Adrenal gland (tissue), 12 donors: ENCODE results near the gene TGOLN2. TPM values are rescaled to one million over a fixed set of nuclear protein-coding genes. Genes with fewer than 3 reads are reported as not detected.
"Not testable (repeated sequence)": the region's sequence is repeated elsewhere in the genome, so short reads cannot be mapped to it uniquely, and the experiment has no call there.

ENCODE experiments used
- DNase-seq, 7 donors: peaks; one replicate each; pipeline ENCODE4 v3.0.0-alpha.2; 2019 to 2020
- H3K27ac ChIP-seq, 5 donors: fragments of 200-600 bp; sonication (generic) in 4 of 5; 1 replicate in 3 of 5; 2 replicates in 2 of 5; pipeline versions ENCODE4 v1.5.1 to v1.8.0; 2016 to 2020; ENCODE audit warnings: mild to moderate bottlenecking in 1 of 5
- H3K27me3 ChIP-seq: fragments of 200-600 bp; 2 replicates; pipeline ENCODE4 v1.8.0; 2021
- H3K36me3 ChIP-seq, 2 donors: fragments of 200-600 bp; replicated peaks in 1 of 2; 1 replicate in 1 of 2; 2 replicates in 1 of 2; pipeline versions ENCODE4 v1.5.1 to v1.8.0; 2018 to 2022
- H3K4me1 ChIP-seq, 2 donors: fragments of 200-600 bp; replicated peaks in 1 of 2; 1 replicate in 1 of 2; 2 replicates in 1 of 2; pipeline versions ENCODE4 v1.5.1 to v1.8.0; 2018 to 2021
- H3K4me3 ChIP-seq, 4 donors: fragments of 200-600 bp; sonication (generic) in 3 of 4; one replicate each; pipeline ENCODE4 v1.5.1; 2016 to 2018
- H3K9me3 ChIP-seq, 3 donors: fragments of 200-600 bp; sonication (generic) in 1 of 3; replicated peaks in 1 of 3; 1 replicate in 2 of 3; 2 replicates in 1 of 3; pipeline versions ENCODE4 v1.5.1 to v1.8.0; 2016 to 2021
- POLR2A ChIP-seq, 2 donors: fragments of 450-650 bp; IDR thresholded peaks; one replicate each; pipeline ENCODE4 v1.6.1; 2017; ENCODE audit warnings: antibody characterized with exemption in 2 of 2, mild to moderate bottlenecking in 2 of 2, moderate library complexity in 1 of 2
- WGBS, 4 donors: extraction: QIAGEN DNeasy Blood & Tissue Kit in 2 of 4; methylation state at CpG; one replicate each; pipeline versions ENCODE4 v1.1.5 to v1.1.7; 2013 to 2017; 5-methylcytosine and 5-hydroxymethylcytosine counted together
- intact Hi-C, 2 donors: fragments of 100-400 bp; cut with DNase I; formaldehyde crosslinking; loops; one replicate each; pipeline versions ENCODE4 v1.14.1 to v1.15.0; 2022 to 2023
- polyA plus RNA-seq, 3 donors: library from polyadenylated mRNA; stranded (reverse); fragments of 200-250 nt in 2 of 3; fragments of 350-450 nt in 1 of 3; fragmentation: Illumina TruSeq in 1 of 3; extraction: RNeasy Lipid Tissue Mini Kit (QIAGEN cat#74804) in 1 of 3; gene quantifications; one replicate each; pipeline ENCODE4 v1.2.3, GENCODE V29; 2013 to 2014
- total RNA-seq, 9 donors: library from RNA; depleted of rRNA in 4 of 9; stranded (reverse); fragments of >200 nt in 4 of 9; fragments of 120-200 nt in 1 of 9; fragmentation: NEBNext Ultra II Directional in 1 of 9; extraction: Animal tissue kit (Norgen Biotek cat#: 25700) in 1 of 9; gene quantifications; one replicate each; pipeline versions ENCODE4 v1.1.0 to v1.2.4, GENCODE V29; 2013 to 2023
- TF ChIP-seq, protein P1 (sequence below), 6 experiments: fragments of 450-650 bp in 4 of 6; fragments of 200-600 bp in 2 of 6; sonication (generic) in 1 of 6; IDR thresholded peaks; 1 replicate in 5 of 6; 2 replicates in 1 of 6; pipeline versions ENCODE4 v1.5.1 to v1.8.0; 2016 to 2021; ENCODE audit warnings: antibody characterized with exemption in 6 of 6, mild to moderate bottlenecking in 2 of 6, moderate library complexity in 1 of 6
- donor health status: healthy with polysubstance abuse.
- donor health status: Bipolar disorder and iron deficiency.
- donor health status: DM: yes; HTN: yes; CAD: no.
- donor health status: DM: no; HTN: no; CAD: no.
- donor health status: DM: no; HTN: no; CAD: no.
- donor health status: DM: yes; HTN: yes; CAD: no.

The TGOLN2 gene
- total and polyA plus RNA-seq, 12 donors: 14.8 to 186 (median 140) TPM

DNA sequence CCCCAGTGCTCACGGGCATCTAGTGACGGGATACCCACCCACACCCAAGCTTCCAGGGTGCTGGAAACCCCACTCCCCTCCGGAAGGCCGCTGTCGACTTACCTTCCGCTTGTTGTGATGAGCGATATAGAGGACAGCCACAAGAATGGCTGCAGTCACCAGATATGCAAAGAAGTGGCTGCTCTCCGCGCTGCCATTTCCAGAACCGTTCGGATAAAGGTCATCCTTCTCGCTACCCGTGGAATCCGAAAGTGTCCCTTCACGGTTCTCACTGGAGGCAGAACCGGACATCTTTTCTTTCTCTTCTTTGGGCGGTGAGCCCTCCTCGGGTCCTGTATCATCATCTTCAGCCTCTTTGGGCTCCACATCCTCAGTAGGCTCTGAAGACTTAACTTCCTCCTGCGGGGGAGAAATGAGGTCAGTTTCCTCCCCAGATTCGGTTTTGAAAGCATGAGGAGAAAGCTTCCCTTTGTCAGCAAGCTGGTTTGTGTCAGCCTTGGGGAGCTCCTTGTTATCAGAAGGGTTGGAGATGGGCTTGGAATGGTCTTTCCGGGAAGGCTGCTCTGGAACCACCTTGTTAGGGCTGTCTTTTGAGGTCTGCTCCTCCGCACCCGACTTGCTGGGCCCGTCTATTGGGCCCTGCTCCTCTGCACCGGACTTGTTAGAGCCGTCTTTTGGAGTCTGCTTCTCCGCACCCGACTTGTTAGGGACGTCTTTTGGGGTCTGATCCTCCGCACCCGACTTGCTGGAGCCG lies 1.2 kb downstream of the TGOLN2 start:
- Histone ChIP-seq H3K36me3 (peaks cover 0 to 35% of the 10 kb centered on the region in 2 donors), H3K27me3 (no peaks in the 10 kb centered on the region), H3K27ac (peak overlapping the region; percentile 89 to 99 (median 94)), H3K4me3 (peak overlapping the region; percentile 9 to 99 (median 82)), H3K9me3 (no peaks in the 10 kb centered on the region), H3K4me1 (peaks cover 52 to 61% of the 10 kb centered on the region in 2 donors)
- intact Hi-C loops: no loop called here
- WGBS, 4 donors: 10 to 29% (median 15%) methylated on average over 24 to 32 of the region's 32 CpGs
- TF ChIP-seq, protein P1, sequence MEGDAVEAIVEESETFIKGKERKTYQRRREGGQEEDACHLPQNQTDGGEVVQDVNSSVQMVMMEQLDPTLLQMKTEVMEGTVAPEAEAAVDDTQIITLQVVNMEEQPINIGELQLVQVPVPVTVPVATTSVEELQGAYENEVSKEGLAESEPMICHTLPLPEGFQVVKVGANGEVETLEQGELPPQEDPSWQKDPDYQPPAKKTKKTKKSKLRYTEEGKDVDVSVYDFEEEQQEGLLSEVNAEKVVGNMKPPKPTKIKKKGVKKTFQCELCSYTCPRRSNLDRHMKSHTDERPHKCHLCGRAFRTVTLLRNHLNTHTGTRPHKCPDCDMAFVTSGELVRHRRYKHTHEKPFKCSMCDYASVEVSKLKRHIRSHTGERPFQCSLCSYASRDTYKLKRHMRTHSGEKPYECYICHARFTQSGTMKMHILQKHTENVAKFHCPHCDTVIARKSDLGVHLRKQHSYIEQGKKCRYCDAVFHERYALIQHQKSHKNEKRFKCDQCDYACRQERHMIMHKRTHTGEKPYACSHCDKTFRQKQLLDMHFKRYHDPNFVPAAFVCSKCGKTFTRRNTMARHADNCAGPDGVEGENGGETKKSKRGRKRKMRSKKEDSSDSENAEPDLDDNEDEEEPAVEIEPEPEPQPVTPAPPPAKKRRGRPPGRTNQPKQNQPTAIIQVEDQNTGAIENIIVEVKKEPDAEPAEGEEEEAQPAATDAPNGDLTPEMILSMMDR (IDR thresholded peaks at IDR 0.05): no peak
- TF ChIP-seq POLR2A (IDR thresholded peaks at IDR 0.05): no peak
- DNase-seq: peak in 1 of 7 donors; percentile 25

- H3K9me3 ChIP-seq: no peaks in the 10 kb centered on the region
- TF ChIP-seq POLR2A (IDR thresholded peaks at IDR 0.05): no peak
- TF ChIP-seq, protein P1 (IDR thresholded peaks at IDR 0.05): no peak
- H3K4me3 ChIP-seq: peak overlapping the region in 1 of 4 donors; percentile 80
- peak overlapping the region in 4 of 5 donors; percentile 9 to 99 (median 66) for H3K27ac ChIP-seq
- intact Hi-C loops: no loop called here
- peaks cover 52 to 71% of the 10 kb centered on the region in 2 donors for H3K4me1 ChIP-seq
- DNase-seq: no peak
- peaks cover 0 to 46% of the 10 kb centered on the region in 2 donors for H3K36me3 ChIP-seq
- 44 to 55% (median 50%) methylated on average over 9 of the region's 9 CpGs for WGBS, 4 donors
- H3K27me3 ChIP-seq: no peaks in the 10 kb centered on the region
Measured at GRCh38 chr2:85325466-85325811, 2.4 kb downstream of the TGOLN2 start.

GRCh38 chr2:85324639-85325465 lies 2.9 kb downstream of the TGOLN2 start:
- H3K27me3 ChIP-seq: no peaks in the 10 kb centered on the region
- 30 to 45% (median 32%) methylated on average over 10 of the region's 10 CpGs for WGBS, 4 donors
- H3K4me1 ChIP-seq: peaks cover 52 to 77% of the 10 kb centered on the region in 2 donors
- DNase-seq: peak in 1 of 7 donors; percentile 43
- TF ChIP-seq, protein P1 (IDR thresholded peaks at IDR 0.05): no peak
- TF ChIP-seq POLR2A (IDR thresholded peaks at IDR 0.05): no peak
- intact Hi-C loops: no loop called here
- H3K4me3 ChIP-seq: peak overlapping the region in 1 of 4 donors; percentile 80
- peaks cover 0 to 52% of the 10 kb centered on the region in 2 donors for H3K36me3 ChIP-seq
- H3K9me3 ChIP-seq: no peaks in the 10 kb centered on the region
- H3K27ac ChIP-seq: peak overlapping the region; percentile 43 to 99 (median 49)

- H3K27me3 ChIP-seq, DNase-seq, H3K9me3 ChIP-seq, intact Hi-C loops: not testable (repeated sequence)
- Histone ChIP-seq H3K36me3 (peaks cover 0 to 56% of the 10 kb centered on the region in 2 donors), H3K4me3 (peak overlapping the region in 1 of 4 donors; percentile 80), H3K27ac (peak overlapping the region in 2 of 5 donors; percentile 61 to 99), H3K4me1 (peaks cover 52 to 85% of the 10 kb centered on the region in 2 donors)
- WGBS, 4 donors: 84 to 93% (median 87%) methylated on average over 6 to 11 of the region's 11 CpGs
Measured at GRCh38 chr2:85323988-85324367, 3.8 kb downstream of the TGOLN2 start.
